Renal cortical epithelial cell (primary cell): ENCODE measurements around the gene HOXD3. TPM values are rescaled to one million over a fixed set of nuclear protein-coding genes. Genes with fewer than 3 reads are reported as not detected.

Experiments
- DNase-seq: peaks from one replicate; pipeline ENCODE4 v3.0.0-alpha.2; 2011; ENCODE audit warnings: low read depth
- total RNA-seq: library from RNA; depleted of rRNA; stranded (reverse); fragments of >200 nt; gene quantifications from 2 replicates; pipeline ENCODE4 v1.2.3, GENCODE V29; 2014

HOXD3 gene
- total RNA-seq, 1 donor from 2014 or later: 26.9 TPM

DNA sequence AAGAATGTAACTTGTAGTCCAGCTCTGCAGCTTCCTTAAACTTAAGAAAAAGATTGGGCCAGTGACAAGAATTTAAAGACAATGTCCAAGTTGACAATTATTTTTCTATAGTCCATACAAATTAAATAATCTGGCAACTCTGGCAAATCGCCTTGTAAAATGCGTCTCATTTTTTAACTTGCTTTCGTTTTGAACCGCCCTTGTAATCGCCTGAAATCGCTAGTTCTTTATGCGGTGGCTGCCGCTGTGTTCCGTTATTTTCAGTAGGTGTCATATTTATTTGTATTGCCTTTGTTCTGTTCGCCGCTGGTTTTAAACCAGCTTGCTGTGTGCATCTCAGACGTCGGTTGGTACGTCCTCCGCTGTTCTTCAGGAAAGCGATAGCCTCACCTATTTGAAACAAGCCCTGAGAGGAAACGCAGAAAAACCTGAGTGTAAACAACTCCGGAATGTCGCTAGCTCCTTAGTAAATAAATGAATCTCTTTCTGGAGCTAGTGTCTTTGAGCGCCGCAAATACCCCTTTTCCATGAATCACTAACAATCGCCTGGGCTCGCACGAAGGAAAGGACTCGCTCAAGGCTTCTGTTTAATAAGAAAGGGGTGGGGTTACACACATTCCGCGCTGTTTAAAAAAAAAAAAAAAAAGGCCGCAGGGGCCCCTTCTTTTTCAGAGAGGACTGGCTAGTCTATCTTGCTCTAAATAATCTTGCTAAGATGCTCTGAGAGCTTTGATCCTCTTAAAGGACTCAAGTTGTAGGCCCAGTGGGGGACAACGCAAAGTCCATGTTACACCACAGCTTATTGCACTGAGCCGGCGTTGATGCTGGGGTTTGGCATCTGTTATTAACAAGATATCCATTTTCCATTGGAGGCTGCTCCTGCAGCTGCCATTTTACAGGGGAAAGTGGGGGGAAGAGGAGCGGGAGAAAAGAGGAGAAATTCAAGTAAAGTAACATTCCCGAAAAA lies 24.6 kb upstream of the HOXD3 start:
- DNase-seq: no peak

DNA sequence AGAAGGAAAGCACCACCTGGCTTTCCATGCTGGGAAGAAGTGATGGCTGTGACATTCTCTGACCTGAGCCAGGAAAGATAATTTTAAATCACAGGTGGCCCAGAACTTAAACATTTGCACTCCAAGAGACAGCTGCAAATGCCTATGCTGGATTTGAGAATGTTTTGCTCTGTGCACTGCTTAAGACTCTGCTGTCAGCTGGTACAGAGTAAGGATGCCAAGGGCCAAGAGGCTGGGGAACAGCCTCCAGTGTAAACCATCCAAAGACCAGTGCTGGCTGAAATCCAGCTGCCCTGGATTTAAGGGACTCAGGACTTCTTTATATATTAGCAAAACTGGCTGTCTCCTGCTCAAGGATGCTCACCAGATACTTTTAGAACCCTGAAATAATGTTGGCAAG lies 23.7 kb upstream of the HOXD3 start:
- no peak for DNase-seq

DNA sequence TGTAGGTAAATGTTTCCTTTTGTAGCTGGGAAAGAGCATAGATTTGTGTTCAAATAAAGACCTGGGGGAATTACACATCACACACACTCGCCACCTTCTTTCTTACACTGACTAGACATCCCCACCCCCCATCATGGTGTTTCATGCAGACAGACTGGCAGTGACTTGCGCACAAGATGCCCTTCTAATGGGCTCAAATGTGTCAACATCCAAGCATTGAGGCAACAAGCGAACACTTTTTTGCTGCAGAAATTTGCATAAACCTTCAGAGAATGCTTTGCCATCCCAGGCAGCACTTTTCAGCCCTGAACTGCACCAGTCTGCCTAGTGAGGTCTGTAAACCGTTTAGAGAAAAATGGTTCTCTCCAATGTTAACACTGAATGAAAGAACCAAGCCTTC lies 23.1 kb upstream of the HOXD3 start:
- DNase-seq: peak; percentile 73

DNA sequence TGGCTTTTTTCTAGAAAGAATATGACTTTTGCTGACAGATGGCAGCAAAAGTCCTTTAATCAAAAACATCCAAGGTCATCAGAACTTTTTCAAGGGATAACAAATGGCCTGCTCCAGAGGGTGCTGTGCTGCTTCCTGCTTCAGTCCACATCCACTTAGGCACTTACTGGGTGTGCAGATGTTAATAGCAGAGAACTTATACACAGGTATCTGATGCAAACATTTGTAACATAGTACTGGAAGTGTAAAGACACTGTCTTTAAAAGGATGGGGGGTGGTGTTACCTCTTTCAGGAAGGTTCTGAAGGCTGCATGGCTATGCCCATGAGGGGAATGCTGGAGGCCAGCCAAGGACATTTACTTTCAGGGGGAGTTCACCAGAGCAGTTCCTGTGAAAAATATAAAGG lies 22.1 kb upstream of the HOXD3 start:
- no peak for DNase-seq

DNA sequence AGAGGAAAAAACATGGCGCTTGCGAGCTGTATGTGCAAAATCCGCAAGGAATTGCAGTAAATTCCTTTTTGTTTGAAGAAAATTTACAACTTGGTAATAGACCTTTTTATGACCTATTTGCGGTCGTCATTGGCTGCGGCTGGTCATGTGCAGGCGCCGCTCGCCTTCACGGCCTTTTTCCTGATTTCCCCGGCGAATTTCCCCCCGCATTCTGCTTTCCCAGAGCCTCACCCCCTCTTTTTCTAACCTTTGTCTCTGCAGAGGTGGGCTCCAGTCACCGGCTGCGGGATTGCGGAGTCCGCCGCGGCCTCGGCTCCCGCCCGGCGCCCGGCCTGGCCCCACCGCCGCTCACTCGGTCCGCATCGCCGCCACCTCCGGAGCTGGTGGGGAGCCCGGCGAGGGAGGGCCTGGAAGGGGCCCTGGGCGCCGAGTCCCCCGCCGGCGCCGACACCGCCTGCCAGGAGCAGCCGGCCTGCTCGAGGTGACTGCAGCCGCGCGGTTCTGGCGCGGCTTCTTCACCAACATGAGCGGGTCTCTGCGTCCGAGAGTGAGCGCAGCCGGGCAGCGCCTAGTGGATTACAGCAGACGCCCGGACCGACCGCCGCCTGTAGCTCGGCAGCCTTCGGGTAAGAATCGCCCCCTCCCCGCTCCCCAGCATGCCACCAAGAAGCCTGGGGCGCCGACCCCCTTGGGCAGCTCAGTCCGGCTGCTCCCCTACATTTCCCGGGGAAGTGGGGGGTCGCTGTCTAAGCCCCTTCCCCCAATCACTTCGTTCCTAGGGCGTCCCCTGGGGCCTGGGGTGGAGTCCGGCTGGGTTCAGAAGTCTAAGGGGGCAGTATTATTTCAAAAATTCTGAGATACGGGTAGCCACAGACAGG lies 20.5 kb upstream of the HOXD3 start:
- DNase-seq: peak; percentile 82

DNA sequence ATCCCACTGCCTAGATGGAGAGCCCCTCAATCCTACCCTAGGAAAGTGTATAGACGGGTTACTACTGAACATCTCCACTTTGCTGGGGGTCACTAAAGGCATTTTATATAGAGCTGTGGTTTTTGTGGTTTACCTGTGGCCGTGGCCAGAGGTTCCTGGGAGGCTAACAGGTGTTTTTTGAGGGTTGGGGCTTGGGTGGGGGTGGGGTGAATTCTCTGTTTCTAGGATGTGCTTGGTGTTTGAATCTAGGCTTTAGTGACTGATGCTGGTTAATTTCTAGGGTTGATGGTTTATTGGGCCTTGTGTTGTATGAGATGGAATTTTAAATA lies 19.9 kb upstream of the HOXD3 start:
- DNase-seq: no peak

DNA sequence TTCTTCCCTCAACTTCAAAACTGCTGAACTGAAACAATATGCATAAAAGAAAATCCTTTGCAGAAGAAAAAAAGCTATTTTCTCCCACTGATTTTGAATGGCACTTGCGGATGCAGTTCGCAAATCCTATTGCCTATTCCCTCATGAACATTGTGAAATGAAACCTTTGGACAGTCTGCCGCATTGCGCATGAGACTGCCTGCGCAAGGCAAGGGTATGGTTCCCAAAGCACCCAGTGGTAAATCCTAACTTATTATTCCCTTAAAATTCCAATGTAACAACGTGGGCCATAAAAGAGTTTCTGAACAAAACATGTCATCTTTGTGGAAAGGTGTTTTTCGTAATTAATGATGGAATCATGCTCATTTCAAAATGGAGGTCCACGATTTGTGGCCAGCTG lies 19.2 kb upstream of the HOXD3 start:
- peak; percentile 63 for DNase-seq

DNA sequence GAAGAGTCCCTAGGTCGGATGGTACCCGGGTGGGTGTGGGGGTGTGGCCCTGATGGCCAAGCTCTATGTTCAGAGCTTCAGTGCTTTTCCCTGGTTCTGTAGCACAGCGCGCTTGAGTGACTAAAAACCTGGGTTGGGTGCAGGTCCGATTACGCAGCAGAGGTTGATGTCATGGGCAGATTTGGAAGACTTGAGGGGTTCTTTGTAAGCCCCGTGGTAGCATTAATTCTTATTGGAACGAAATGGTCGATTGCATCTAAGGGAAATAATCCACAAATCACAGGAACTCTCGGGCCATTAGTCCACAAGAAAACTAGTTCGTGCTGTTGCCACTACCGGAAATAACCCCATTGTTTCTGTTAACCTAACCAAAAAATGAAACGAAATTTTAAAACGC lies 18.6 kb upstream of the HOXD3 start:
- DNase-seq: peak; percentile 60

DNA sequence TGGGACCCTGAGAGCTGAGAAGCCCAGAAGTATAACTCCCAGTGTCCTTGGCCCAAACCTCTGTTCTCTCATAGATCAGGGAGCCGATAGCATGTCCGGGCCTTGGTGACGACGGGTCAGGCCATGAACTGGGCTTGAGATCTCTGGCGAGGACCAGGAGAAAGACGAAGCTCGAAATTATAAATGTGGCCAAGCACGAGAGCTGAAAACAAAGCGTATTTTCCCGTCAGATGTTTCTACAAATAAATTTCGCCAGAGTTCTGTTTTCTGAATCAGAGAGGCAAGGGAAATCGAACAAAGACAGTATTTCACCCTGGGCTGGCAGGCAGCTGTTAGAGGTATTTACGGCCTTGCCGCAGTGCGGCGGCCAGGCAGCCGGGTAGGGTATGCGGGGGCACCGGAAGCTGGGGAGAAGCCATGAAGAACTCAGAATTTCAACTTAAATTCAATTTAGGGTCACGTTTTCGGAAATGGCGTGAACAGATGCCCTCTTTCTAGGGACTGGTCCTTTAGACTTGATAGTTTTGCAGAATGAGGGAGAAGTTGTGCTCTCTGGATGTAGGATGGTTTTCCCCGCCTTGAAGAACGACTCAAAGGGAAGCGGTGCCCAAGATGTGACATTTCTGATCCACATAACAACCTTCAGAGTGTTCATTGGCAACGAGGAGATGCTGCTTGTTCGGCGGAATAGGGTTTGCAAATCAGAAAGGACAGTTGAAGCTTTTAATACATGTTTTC lies 18.0 kb upstream of the HOXD3 start:
- DNase-seq: no peak

DNA sequence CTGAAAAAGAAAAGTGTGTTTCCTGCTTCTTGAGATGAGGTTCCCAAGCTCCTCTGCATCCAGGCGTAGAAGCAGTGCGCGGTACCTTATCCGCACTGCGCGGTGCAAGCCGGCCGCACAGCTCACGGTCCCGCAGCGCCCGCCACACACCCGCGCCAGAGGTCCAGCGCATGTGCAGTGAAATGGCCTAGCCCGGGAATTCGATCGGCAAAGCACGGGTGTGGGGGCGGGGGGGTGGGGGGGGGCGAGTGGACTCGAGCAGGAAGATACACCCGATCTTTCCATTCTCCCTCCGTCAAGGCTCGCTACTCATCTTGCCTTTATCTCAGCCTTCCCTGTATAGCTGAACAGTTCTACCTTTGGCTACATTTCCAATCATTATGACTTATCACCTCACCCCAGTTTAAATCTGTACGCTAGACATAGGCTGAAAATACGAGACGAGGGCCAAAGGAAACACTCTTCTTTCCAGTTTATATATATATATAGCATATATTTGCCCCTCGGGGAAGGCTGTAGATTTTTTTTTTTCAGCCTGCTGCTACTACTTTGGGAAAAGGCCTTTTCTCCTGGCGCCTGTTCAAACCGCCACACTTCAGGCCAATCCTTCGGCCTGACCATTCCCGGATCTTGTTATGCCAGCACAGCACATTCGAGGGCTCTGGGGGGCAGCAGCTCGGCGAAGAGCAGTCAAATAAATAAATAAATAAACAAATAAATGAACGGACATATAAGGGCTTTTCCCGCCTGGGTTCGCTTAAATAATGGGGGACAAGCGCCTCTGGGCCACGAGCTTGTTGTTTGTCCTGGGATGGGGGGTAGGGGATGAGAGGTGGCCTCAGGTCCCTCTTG lies 17.2 kb upstream of the HOXD3 start:
- no peak for DNase-seq

DNA sequence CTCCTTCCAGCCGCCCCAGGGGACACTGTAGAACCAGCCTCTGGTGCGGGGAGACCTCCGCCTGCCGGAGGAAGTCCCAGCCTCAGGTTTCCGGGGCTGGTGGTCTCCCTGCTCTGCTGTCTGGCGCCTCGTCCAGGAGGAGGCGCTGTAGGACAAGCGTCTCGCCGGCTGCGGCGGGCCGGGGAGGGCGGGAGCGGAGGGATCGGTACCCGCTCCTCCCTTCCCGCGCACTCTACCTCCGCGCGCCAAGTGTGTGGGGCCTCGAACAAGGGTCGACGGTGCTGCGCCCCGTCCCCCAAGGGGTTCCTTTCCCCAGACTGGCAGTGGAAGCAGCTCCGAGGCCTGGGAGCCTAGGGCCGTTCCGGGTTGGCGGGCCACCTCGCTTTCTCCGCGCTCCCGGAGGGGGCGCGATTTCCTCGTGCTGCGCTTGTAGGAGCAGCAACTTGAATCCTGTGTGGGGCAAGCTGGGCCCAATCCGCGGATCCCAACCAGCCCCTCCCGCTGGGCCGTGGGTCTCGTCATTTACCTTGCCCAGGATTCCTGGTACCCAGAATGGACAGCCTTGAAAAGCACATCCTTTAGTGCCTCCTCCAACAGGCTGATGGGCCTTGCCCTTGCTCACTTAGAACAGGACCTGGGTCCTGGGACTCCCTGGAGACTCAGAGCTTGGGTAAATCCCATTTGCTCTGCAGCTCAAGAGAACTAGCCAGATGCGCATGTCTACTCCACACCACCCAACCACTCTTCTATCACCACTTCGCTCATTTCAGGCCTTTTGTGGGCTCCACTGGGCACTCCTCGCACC lies 16.4 kb upstream of the HOXD3 start:
- no peak for DNase-seq

DNA sequence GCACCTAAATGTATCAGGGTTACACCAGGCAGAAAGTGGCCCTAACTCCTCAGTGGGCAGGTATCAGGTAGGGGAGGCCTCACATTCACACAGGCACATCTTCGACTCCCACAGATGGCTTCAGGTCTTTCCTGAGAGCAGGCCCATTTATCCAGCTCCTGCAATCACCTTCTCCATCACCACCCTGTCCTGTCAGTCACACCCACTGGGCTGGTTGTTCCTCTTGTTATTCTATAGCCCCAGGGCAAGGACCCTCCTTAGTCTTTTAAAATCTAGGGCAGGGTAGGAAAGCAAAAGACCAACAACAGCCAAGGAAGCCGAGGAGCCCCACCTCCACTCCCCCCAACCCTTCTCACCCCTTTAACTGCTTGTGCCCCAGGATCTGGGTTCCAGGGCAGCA lies 14.8 kb upstream of the HOXD3 start:
- DNase-seq: no peak

DNA sequence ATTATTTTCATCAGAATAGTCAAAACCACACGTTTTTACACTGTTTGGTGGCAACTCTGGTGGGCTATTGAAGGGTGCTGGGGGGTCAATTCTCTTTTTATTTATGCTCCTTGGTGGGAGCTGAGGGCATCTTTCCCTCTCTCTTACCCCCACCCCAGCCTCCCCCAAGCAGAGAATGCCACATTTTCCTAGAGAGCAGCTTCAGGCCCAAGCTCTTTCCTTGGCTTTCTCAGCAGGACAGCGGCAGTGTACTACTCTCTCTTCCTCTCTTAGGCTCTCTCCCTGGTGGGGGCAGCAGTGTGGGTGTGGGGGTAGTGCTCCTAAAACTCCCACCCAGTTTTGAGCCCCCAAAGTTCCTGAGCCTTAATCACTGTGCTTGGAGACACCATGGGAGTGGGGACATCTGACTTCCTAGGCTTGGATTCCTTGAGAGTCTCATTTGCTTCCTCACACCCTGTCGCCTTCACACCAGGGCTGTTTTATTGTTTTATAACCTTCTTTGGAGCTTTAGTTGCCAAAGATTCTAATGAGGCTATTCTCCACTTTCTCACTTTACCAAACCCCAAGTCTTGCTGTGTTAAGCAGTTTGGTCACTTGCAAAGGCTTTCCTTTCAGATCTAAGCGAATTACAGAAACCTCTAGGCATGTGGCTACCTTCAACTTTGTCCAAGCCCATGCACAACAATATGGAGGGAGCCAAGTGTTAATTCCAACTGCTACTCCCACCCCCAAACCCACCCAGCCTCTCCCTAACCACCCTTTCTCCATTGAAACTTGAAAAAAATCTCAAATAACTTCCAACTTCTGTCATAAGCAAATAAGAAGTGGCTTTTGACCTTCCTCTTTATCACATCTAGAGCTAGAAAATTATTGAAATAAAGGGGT lies 11.8 kb upstream of the HOXD3 start:
- DNase-seq: no peak

DNA sequence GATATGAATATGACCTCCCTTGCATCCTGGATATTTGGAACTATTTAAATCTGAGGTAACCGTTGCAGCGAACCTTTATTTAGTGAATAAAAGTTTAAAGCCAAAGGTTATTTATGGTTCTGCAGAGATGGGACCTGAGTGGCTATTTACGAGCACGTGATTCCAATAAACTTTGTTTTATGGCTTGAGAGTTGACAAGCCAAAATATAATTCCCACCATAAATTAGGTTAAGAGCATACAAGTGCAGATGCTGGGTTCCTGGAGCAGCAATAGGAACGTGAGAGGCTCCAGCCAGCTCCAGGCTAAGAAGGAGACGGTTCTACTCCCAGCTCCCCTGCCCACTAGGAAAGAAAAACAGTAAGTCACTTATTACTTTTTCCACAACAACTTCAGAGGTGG lies 11.0 kb upstream of the HOXD3 start:
- no peak for DNase-seq

DNA sequence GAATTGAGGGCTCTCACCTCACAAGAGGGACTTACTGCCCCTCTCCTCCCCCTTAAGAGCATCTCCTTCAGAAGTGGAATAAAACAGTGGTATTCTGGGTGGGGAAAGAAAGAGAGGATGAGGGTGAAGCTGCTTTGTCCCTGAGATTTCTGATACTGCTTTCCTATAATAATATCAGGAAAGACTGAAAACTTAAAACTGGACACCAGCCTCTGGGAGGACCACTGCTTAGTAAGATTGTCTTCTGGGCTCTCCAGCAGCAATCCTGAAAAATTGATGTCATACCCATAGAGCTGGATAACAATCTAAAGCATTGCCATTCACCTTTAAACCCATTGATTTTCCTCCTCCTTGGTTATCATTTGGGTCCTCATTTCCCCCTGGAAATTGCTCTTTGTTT lies 10.5 kb upstream of the HOXD3 start:
- no peak for DNase-seq

DNA sequence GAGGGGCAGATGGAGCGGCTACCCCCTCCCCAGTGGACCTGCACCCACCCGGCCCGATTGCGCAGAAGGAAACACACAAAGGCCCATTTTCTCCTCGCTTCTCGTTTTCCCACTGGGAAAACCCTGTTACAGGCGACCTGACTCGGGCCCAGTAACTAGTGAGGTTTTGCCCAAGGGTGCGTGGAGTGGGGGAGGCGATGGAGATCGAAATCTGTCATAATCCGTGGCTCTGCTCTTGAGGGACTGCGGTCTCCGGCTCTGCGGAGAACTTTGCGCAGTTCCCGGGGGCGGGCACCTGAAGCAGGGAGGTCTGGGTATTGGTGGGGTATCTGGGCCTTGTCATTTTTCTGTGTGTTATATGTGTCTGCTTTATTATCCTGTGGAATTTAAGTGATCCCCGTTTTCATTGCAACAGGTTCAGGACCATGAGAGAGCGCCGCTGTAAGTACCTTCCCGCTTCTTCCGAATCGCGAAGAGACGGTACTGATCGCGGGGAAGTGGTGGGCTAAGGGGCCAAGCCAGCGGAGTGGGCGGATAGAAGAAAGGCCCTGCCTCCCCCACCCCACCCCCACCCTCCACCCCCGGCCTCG lies 9.8 kb upstream of the HOXD3 start:
- no peak for DNase-seq

DNA sequence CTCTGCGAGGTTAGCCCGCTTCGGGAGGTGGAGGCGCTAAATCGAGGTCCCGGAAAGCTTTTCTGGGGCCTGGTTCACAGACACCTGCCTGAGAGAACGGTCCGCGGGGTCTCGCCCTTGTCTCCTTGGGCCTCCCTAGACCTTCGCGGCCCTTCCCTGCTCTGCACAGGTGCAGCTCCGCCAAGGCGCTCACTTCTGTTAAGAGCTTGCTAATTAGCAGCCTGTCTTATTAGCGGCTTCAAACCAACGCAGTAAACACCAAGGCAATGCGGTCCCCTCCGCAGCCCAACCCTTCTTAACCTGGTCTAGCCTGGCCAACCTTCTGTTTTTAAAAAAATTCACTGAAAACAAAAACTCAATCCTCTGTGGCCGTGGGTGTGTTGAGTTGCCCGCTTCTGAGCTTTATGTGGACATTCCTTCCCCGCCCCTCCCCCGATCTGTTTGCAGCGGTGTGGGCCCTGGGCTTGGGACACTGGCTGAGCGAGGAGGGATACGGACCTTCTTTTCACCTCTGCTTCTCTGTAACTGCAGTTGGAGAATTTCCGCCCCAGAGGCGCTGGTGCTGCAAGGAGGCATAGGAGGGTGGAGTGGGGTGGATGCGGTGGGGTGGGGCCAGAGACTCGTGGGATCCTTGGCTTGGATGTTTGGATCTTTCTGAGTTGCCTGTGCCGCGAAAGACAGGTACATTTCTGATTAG lies 9.2 kb upstream of the HOXD3 start:
- peak; percentile 72 for DNase-seq

DNA sequence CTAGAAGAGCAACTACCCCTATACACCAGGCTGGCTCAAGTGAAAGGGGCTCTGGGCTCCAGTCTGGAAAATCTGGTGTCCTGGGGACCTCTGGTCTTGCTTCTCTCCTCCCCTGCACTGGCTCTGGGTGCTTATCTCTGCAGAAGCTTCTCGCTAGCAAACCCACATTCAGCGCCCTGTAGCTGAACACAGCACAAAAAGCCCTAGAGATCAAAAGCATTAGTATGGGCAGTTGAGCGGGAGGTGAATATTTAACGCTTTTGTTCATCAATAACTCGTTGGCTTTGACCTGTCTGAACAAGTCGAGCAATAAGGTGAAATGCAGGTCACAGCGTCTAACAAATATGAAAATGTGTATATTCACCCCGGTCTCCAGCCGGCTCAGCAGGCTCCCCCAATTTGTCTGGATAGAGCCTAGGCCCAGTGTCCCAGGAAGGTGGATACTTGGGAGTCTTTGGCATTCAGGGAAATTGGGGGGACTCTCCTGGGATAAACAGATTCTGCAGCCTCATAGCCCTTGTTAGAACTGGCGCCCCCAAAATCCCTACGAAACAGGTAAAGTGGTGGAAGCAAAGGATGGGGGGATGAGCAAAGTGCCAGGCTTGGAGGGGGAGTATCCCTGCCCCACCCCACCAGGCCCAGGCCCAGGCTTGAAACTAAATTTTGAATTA lies 8.2 kb upstream of the HOXD3 start:
- DNase-seq: no peak
